K562 (cell line): ENCODE data around the gene FOXA3. TPM values are rescaled to one million over a fixed set of nuclear protein-coding genes. Genes with fewer than 3 reads are reported as not detected.

Experiments used
- CBX5 ChIP-seq: IDR thresholded peaks from 2 replicates; pipeline ENCODE4 v1.6.1; 2014; ENCODE audit warnings: low read depth, borderline replicate concordance
- EP300 ChIP-seq: IDR thresholded peaks from 2 replicates; pipeline ENCODE4 v1.6.1; 2012; ENCODE audit warnings: low read length, improper control_type of control experiment
- HDAC2 ChIP-seq: fragments of 450-650 bp; IDR thresholded peaks from 2 replicates; pipeline ENCODE4 v1.6.1; 2016; ENCODE audit warnings: mild to moderate bottlenecking
- OTX1 ChIP-seq: fragments of 450-650 bp; formaldehyde crosslinking; IDR thresholded peaks from 2 replicates; pipeline ENCODE4 v1.4.0; 2022; ENCODE audit warnings: mild to moderate bottlenecking
- PHF8 ChIP-seq: fragments of 200-600 bp; sonication (generic); IDR thresholded peaks from 2 replicates; pipeline ENCODE4 v1.6.1; 2012; ENCODE audit warnings: mixed run types, mild to moderate bottlenecking, inconsistent platforms, low read length, moderate library complexity, borderline replicate concordance
- RAD51 ChIP-seq: fragments of 450-650 bp; IDR thresholded peaks from 2 replicates; pipeline ENCODE4 v1.7.1; 2016; ENCODE audit warnings: low read depth, mild to moderate bottlenecking, borderline replicate concordance
- SAFB ChIP-seq: fragments of 200-400 bp; formaldehyde crosslinking; IDR thresholded peaks from 2 replicates; pipeline ENCODE4 v1.6.1; 2017; ENCODE audit warnings: low read depth, low read length, borderline replicate concordance
- TAF1 ChIP-seq: IDR thresholded peaks from 2 replicates; pipeline ENCODE4 v1.6.1; 2011; ENCODE audit warnings: mild to moderate bottlenecking, low read length, moderate library complexity; ENCODE audit not compliant: insufficient read depth, control insufficient read depth, severe bottlenecking; ENCODE audit errors: extremely low read depth
- ZBTB7A ChIP-seq: IDR thresholded peaks from 2 replicates; pipeline ENCODE4 v1.6.1; 2011; ENCODE audit warnings: low read depth, mild to moderate bottlenecking, low read length, moderate library complexity, borderline replicate concordance; ENCODE audit not compliant: control insufficient read depth
- ZC3H8 ChIP-seq: fragments of 450-650 bp; IDR thresholded peaks from 2 replicates; pipeline ENCODE4 v1.6.1; 2017
- ZKSCAN3 ChIP-seq: fragments of 250-450 bp; sonication (Bioruptor Pico); IDR thresholded peaks from 2 replicates; pipeline ENCODE4 v1.4.0; 2020
- ZSCAN32 ChIP-seq: fragments of 450-650 bp; formaldehyde crosslinking; IDR thresholded peaks from 2 replicates; pipeline ENCODE4 v1.4.0; 2020; ENCODE audit warnings: mild to moderate bottlenecking, moderate library complexity
- polyA plus RNA-seq, 8 experiments: library from polyadenylated mRNA; depleted of rRNA in 4 of 8; stranded (reverse) in 5 of 8; unstranded in 3 of 8; fragments of >200 nt; fragmentation: Nextera tagmentation in 2 of 8; fragmentation: Illumina TruSeq in 1 of 8; extraction: Ambion mirVana in 2 of 8; extraction: Trizol in 1 of 8; gene quantifications; 2 replicates each; pipeline versions ENCODE4 v1.2.1 to v1.2.3, GENCODE V29; 2011 to 2014; ENCODE audit warnings: inconsistent platforms in 1 of 8, missing spikeins in 1 of 8
- total RNA-seq, 7 experiments: library from RNA; depleted of rRNA in 6 of 7; stranded (reverse); fragments of >200 nt in 6 of 7; fragmentation: Illumina TruSeq in 2 of 7; extraction: Trizol in 2 of 7; gene quantifications; 2 replicates each; pipeline versions ENCODE4 v1.2.1 to v1.2.3, GENCODE V29; 2011 to 2021; ENCODE audit warnings: low replicate concordance in 1 of 7
- TF ChIP-seq, protein P1 (sequence below): fragments of 450-650 bp; IDR thresholded peaks from 2 replicates; pipeline ENCODE4 v1.6.1; 2016; ENCODE audit warnings: mild to moderate bottlenecking, moderate library complexity

The FOXA3 gene
- total and polyA plus RNA-seq, 9 of the 15 experiments (the other 6 are each of a cell fraction or from before 2014, with no cell fraction given), result 1.3 to 15.5 (median 4.7) TPM

DNA sequence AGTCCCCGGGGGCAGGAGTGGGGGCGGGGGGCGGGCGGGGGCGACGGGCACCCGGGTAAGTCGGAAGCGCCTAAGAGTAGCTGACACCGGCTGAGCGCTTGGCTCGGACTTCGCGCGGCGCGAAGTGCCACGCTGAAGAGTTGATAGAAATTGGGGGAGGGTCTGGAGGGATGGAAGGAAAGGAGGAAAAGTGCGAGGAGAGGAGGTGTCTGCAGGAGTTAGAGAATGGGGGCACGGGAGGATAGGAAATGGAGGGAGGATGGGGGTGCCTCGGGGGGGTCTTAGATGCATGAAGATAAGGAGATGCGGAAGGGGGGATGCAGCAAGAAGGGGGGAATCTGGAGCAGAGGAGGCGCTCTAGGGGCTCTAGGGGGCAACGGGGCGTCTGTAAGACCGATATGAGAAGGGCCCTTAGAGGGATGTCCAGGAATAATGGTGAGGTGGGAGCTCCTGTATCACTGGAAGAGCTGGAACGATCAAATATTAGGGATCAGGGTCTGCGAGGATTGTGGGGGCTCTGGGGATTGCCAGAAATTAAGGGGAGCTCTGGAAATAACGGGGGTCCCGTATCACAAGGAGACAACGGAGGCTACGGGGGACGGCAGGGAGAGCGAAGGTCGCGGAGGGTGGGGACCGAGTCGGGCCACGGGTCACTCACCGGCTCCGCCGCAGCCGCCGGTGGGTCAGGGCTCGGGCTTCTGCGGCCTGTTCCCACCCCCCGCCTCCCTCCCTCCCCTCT lies 38.0 kb downstream of the FOXA3 start, which contains the start of gene MYPOP (continued):
- TF ChIP-seq, protein P1, sequence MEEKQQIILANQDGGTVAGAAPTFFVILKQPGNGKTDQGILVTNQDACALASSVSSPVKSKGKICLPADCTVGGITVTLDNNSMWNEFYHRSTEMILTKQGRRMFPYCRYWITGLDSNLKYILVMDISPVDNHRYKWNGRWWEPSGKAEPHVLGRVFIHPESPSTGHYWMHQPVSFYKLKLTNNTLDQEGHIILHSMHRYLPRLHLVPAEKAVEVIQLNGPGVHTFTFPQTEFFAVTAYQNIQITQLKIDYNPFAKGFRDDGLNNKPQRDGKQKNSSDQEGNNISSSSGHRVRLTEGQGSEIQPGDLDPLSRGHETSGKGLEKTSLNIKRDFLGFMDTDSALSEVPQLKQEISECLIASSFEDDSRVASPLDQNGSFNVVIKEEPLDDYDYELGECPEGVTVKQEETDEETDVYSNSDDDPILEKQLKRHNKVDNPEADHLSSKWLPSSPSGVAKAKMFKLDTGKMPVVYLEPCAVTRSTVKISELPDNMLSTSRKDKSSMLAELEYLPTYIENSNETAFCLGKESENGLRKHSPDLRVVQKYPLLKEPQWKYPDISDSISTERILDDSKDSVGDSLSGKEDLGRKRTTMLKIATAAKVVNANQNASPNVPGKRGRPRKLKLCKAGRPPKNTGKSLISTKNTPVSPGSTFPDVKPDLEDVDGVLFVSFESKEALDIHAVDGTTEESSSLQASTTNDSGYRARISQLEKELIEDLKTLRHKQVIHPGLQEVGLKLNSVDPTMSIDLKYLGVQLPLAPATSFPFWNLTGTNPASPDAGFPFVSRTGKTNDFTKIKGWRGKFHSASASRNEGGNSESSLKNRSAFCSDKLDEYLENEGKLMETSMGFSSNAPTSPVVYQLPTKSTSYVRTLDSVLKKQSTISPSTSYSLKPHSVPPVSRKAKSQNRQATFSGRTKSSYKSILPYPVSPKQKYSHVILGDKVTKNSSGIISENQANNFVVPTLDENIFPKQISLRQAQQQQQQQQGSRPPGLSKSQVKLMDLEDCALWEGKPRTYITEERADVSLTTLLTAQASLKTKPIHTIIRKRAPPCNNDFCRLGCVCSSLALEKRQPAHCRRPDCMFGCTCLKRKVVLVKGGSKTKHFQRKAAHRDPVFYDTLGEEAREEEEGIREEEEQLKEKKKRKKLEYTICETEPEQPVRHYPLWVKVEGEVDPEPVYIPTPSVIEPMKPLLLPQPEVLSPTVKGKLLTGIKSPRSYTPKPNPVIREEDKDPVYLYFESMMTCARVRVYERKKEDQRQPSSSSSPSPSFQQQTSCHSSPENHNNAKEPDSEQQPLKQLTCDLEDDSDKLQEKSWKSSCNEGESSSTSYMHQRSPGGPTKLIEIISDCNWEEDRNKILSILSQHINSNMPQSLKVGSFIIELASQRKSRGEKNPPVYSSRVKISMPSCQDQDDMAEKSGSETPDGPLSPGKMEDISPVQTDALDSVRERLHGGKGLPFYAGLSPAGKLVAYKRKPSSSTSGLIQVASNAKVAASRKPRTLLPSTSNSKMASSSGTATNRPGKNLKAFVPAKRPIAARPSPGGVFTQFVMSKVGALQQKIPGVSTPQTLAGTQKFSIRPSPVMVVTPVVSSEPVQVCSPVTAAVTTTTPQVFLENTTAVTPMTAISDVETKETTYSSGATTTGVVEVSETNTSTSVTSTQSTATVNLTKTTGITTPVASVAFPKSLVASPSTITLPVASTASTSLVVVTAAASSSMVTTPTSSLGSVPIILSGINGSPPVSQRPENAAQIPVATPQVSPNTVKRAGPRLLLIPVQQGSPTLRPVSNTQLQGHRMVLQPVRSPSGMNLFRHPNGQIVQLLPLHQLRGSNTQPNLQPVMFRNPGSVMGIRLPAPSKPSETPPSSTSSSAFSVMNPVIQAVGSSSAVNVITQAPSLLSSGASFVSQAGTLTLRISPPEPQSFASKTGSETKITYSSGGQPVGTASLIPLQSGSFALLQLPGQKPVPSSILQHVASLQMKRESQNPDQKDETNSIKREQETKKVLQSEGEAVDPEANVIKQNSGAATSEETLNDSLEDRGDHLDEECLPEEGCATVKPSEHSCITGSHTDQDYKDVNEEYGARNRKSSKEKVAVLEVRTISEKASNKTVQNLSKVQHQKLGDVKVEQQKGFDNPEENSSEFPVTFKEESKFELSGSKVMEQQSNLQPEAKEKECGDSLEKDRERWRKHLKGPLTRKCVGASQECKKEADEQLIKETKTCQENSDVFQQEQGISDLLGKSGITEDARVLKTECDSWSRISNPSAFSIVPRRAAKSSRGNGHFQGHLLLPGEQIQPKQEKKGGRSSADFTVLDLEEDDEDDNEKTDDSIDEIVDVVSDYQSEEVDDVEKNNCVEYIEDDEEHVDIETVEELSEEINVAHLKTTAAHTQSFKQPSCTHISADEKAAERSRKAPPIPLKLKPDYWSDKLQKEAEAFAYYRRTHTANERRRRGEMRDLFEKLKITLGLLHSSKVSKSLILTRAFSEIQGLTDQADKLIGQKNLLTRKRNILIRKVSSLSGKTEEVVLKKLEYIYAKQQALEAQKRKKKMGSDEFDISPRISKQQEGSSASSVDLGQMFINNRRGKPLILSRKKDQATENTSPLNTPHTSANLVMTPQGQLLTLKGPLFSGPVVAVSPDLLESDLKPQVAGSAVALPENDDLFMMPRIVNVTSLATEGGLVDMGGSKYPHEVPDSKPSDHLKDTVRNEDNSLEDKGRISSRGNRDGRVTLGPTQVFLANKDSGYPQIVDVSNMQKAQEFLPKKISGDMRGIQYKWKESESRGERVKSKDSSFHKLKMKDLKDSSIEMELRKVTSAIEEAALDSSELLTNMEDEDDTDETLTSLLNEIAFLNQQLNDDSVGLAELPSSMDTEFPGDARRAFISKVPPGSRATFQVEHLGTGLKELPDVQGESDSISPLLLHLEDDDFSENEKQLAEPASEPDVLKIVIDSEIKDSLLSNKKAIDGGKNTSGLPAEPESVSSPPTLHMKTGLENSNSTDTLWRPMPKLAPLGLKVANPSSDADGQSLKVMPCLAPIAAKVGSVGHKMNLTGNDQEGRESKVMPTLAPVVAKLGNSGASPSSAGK, result no peak
- TF ChIP-seq PHF8 (peak; percentile 58; the same call in 1 of the 2 replicates), ZBTB7A (peak; percentile 91), HDAC2 (0 out of 2 replicates have a peak, but pooled peaks have one; percentile 34), RAD51 (no peak), ZSCAN32 (CRISPR knock-in tag) (no peak), TAF1 (no peak), CBX5 (no peak), SAFB (no peak), EP300 (no peak), OTX1 (CRISPR knock-in tag) (no peak), ZKSCAN3 (no peak), ZC3H8 (no peak)
